Trophoblast cell (in vitro differentiated cells and primary cell): ENCODE results near the gene PRAMEF25. TPM values are rescaled to one million over a fixed set of nuclear protein-coding genes. Genes with fewer than 3 reads are reported as not detected.
"Not testable (repeated sequence)": the region's sequence is repeated elsewhere in the genome, so short reads cannot be mapped to it uniquely, and the experiment has no call there.

Experiments used
- DNase-seq, 2 donors: peaks; one replicate each; pipeline ENCODE4 v3.0.0-alpha.2; 2016
- H2AFZ ChIP-seq: 2 replicates; pipeline ENCODE4 v1.6.1; 2013; ENCODE audit warnings: low read length, moderate library complexity, mild to moderate bottlenecking; ENCODE audit not compliant: insufficient read depth, poor library complexity
- H2AK5ac ChIP-seq: 2 replicates; pipeline ENCODE4 v1.6.1; 2013; ENCODE audit warnings: mild to moderate bottlenecking, low read length
- H2BK120ac ChIP-seq: 2 replicates; pipeline ENCODE4 v1.6.1; 2013; ENCODE audit warnings: low read length, mild to moderate bottlenecking, moderate library complexity; ENCODE audit not compliant: insufficient read depth, poor library complexity
- H2BK12ac ChIP-seq: 2 replicates; pipeline ENCODE4 v1.6.1; 2013; ENCODE audit warnings: mild to moderate bottlenecking, low read length, moderate library complexity
- H2BK5ac ChIP-seq: 2 replicates; pipeline ENCODE4 v1.6.1; 2013; ENCODE audit warnings: low read length, low read depth, moderate library complexity, mild to moderate bottlenecking; ENCODE audit not compliant: poor library complexity
- H3K14ac ChIP-seq: 2 replicates; pipeline ENCODE4 v1.6.1; 2013; ENCODE audit warnings: mild to moderate bottlenecking, low read length
- H3K18ac ChIP-seq: 2 replicates; pipeline ENCODE4 v1.6.1; 2013; ENCODE audit warnings: mild to moderate bottlenecking, low read length
- H3K23ac ChIP-seq: 2 replicates; pipeline ENCODE4 v1.6.1; 2013; ENCODE audit warnings: low read length
- H3K27ac ChIP-seq: 2 replicates; pipeline ENCODE4 v1.5.1; 2013; ENCODE audit warnings: low read depth, mild to moderate bottlenecking, inconsistent platforms, low read length, moderate library complexity
- H3K27me3 ChIP-seq: 2 replicates; pipeline ENCODE4 v1.6.1; 2013; ENCODE audit warnings: inconsistent platforms, mild to moderate bottlenecking, low read length, moderate library complexity; ENCODE audit not compliant: insufficient read depth
- H3K36me3 ChIP-seq, 2 experiments: 1 replicate in 1 of 2; 2 replicates in 1 of 2; pipeline ENCODE4 v1.6.1; 2013; ENCODE audit warnings: low read length in 2 of 2, mild to moderate bottlenecking in 2 of 2, moderate library complexity in 1 of 2; ENCODE audit not compliant: insufficient read depth in 2 of 2, control insufficient read depth in 1 of 2
- H3K4ac ChIP-seq: 2 replicates; pipeline ENCODE4 v1.6.1; 2013; ENCODE audit warnings: low read depth, mild to moderate bottlenecking, low read length, moderate library complexity
- H3K4me1 ChIP-seq, 2 experiments: 1 replicate in 1 of 2; 2 replicates in 1 of 2; pipeline ENCODE4 v1.6.1; 2013; ENCODE audit warnings: low read length in 2 of 2, mild to moderate bottlenecking in 2 of 2, moderate library complexity in 1 of 2; ENCODE audit not compliant: insufficient read depth in 2 of 2, control insufficient read depth in 1 of 2
- H3K4me2 ChIP-seq: 2 replicates; pipeline ENCODE4 v1.6.1; 2013; ENCODE audit warnings: inconsistent platforms, mild to moderate bottlenecking, low read length, moderate library complexity
- H3K4me3 ChIP-seq: 2 replicates; pipeline ENCODE4 v1.5.1; 2013; ENCODE audit warnings: mild to moderate bottlenecking, low read depth, low read length, inconsistent platforms
- H3K79me1 ChIP-seq: one replicate; pipeline ENCODE4 v1.6.1; 2013; ENCODE audit warnings: low read length
- H3K79me2 ChIP-seq: 2 replicates; pipeline ENCODE4 v1.6.1; 2013; ENCODE audit warnings: low read length, mild to moderate bottlenecking; ENCODE audit not compliant: control insufficient read depth, insufficient read depth, poor library complexity
- H3K9ac ChIP-seq: 2 replicates; pipeline ENCODE4 v1.6.1; 2013; ENCODE audit warnings: mild to moderate bottlenecking, low read length
- H3K9me3 ChIP-seq: 2 replicates; pipeline ENCODE4 v1.6.1; 2013; ENCODE audit warnings: low read depth, mild to moderate bottlenecking, control low read depth, inconsistent platforms, low read length; ENCODE audit not compliant: insufficient read depth
- H4K12ac ChIP-seq: 2 replicates; pipeline ENCODE4 v1.6.1; 2013; ENCODE audit warnings: low read depth, mild to moderate bottlenecking, low read length, moderate library complexity
- H4K8ac ChIP-seq: 2 replicates; pipeline ENCODE4 v1.6.1; 2013; ENCODE audit warnings: low read depth, mild to moderate bottlenecking, low read length, moderate library complexity
- H4K91ac ChIP-seq: one replicate; pipeline ENCODE4 v1.6.1; 2013; ENCODE audit warnings: low read depth, mild to moderate bottlenecking, low read length, moderate library complexity
- WGBS: extraction: QIAGEN DNeasy Blood & Tissue Kit; methylation state at CpG from one replicate; pipeline ENCODE4 v1.1.7; 2013; ENCODE audit warnings: missing lambda C conversion rate; ENCODE audit not compliant: insufficient read length, insufficient coverage; ENCODE audit errors: extremely low coverage; 5-methylcytosine and 5-hydroxymethylcytosine counted together
- polyA plus RNA-seq: library from polyadenylated mRNA; stranded (reverse); fragments of 200-250 nt; gene quantifications from 2 replicates; pipeline ENCODE4 v1.2.3, GENCODE V29; 2013

PRAMEF25 gene
- polyA plus RNA-seq, result not detected in 2 replicates

GRCh38 chr1:13070474-13070873 is at the start of gene PRAMEF25:
Gene PRAMEF25, plus strand, starts transcription at chr1:13070774. Its CDS starts 2,920 bp downstream, at chr1:13073694.
- H3K4me3 ChIP-seq, H3K14ac ChIP-seq, H3K4ac ChIP-seq, H3K18ac ChIP-seq, H3K4me1 ChIP-seq, H3K27me3 ChIP-seq, H2BK5ac ChIP-seq, H3K79me2 ChIP-seq, H3K27ac ChIP-seq, H2AFZ ChIP-seq, H3K4me2 ChIP-seq, DNase-seq, H3K36me3 ChIP-seq, H2AK5ac ChIP-seq, H2BK120ac ChIP-seq, H3K79me1 ChIP-seq, H3K9me3 ChIP-seq, H3K23ac ChIP-seq, H4K12ac ChIP-seq, H4K8ac ChIP-seq, H2BK12ac ChIP-seq, H4K91ac ChIP-seq, H3K9ac ChIP-seq: not testable (repeated sequence)
- no CpG with 5 or more reads among the region's 4 CpGs for WGBS

- H3K79me1 ChIP-seq, H3K18ac ChIP-seq, H4K8ac ChIP-seq, H2BK120ac ChIP-seq, H3K14ac ChIP-seq, H3K27ac ChIP-seq, H3K4me3 ChIP-seq, H2BK5ac ChIP-seq, H3K23ac ChIP-seq, H3K4ac ChIP-seq, H2AK5ac ChIP-seq, H3K36me3 ChIP-seq, H3K27me3 ChIP-seq, H2AFZ ChIP-seq, H3K9ac ChIP-seq, H4K12ac ChIP-seq, DNase-seq, H3K9me3 ChIP-seq, H3K79me2 ChIP-seq, H2BK12ac ChIP-seq, H3K4me2 ChIP-seq, H4K91ac ChIP-seq, H3K4me1 ChIP-seq: not testable (repeated sequence)
- WGBS, result no CpG with 5 or more reads among the region's 3 CpGs
Observed at GRCh38 chr1:13056475-13056874, 14.1 kb upstream of the PRAMEF25 start, which contains the start of gene PRAMEF27. Gene PRAMEF27, minus strand, starts transcription at chr1:13056575. Its CDS starts 2,916 bp downstream, at chr1:13053659.

- H3K9me3 ChIP-seq, result peaks cover 10% of the 10 kb centered on the region
- H3K4me3 ChIP-seq, H2AFZ ChIP-seq, H2AK5ac ChIP-seq, H4K91ac ChIP-seq, H2BK12ac ChIP-seq, H3K4me1 ChIP-seq, H2BK5ac ChIP-seq, H3K4me2 ChIP-seq, DNase-seq, H2BK120ac ChIP-seq, H3K27me3 ChIP-seq, H3K18ac ChIP-seq, H3K79me2 ChIP-seq, H4K12ac ChIP-seq, H3K23ac ChIP-seq, H3K36me3 ChIP-seq, H3K27ac ChIP-seq, H4K8ac ChIP-seq, H3K79me1 ChIP-seq, H3K9ac ChIP-seq, H3K4ac ChIP-seq, H3K14ac ChIP-seq: not testable (repeated sequence)
- WGBS, result no CpG with 5 or more reads among the region's 6 CpGs
Observed at GRCh38 chr1:13116754-13117153, 46.2 kb downstream of the PRAMEF25 start, which contains the start of gene HNRNPCL2. Gene HNRNPCL2, minus strand, starts transcription at chr1:13116854. Its CDS starts 454 bp downstream, at chr1:13116400.
